ENCODE results near the gene DGUOK.

Gene DGUOK

GRCh38 chr2:73976803-73977202 is 50.1 kb downstream of the DGUOK start:
- Histone ChIP-seq H2BK120ac (ENCODE audit: low read depth, low read length) (no peak overlapping the region), H2BK15ac (ENCODE audit: low read length) (no peak overlapping the region), H3K27me3 (ENCODE audit: control insufficient read depth in 3 of 3, insufficient read depth in 3 of 3, low read depth in 1 of 3, low read length in 3 of 3) (peaks cover 7 to 34% (median 15%) of the 10 kb centered on the region in 3 experiments), H4K8ac (ENCODE audit: low read depth, low read length) (no peak overlapping the region), H3K4me3 (ENCODE audit: low read length in 2 of 2) (no peak overlapping the region), H3K23ac (ENCODE audit: low read depth, low read length, poor library complexity) (no peak overlapping the region), H2AFZ (ENCODE audit: low read length) (no peak overlapping the region), H3K36me3 (replicated peaks in 1 of 2; ENCODE audit: control insufficient read depth in 2 of 2, insufficient read depth in 2 of 2, low read length in 2 of 2) (no peaks in the 10 kb centered on the region), H2BK5ac (ENCODE audit: low read length) (no peak overlapping the region), H3K18ac (ENCODE audit: low read length) (no peak overlapping the region), H3K9ac (ENCODE audit: low read depth, low read length, poor library complexity) (no peak overlapping the region), H3K4me2 (ENCODE audit: insufficient read depth, low read length, poor library complexity, severe bottlenecking) (no peak overlapping the region), H3K4ac (ENCODE audit: low read length) (no peak overlapping the region), H3K27ac (replicated peaks; ENCODE audit: low read length) (no peak overlapping the region), H2AK5ac (ENCODE audit: low read depth, low read length) (no peak overlapping the region), H3K9me3 (replicated peaks in 1 of 2; ENCODE audit: control insufficient read depth in 2 of 2, insufficient read depth in 1 of 2, low read depth in 1 of 2, low read length in 2 of 2) (no peaks in the 10 kb centered on the region), H3K4me1 (ENCODE audit: control insufficient read depth in 2 of 2, insufficient read depth in 1 of 2, low read depth in 1 of 2, low read length in 2 of 2) (peaks cover 4% of the 10 kb centered on the region in 2 donors), H3K14ac (ENCODE audit: low read length) (no peak overlapping the region), H3K79me1 (ENCODE audit: low read depth, low read length) (no peaks in the 10 kb centered on the region), H2BK12ac (ENCODE audit: low read length) (no peak overlapping the region), H4K91ac (ENCODE audit: low read depth, low read length, poor library complexity) (no peak overlapping the region)
- WGBS, 2 donors (ENCODE audit: extremely low coverage in 2 of 2, insufficient read length in 2 of 2, insufficient replicate concordance in 1 of 2) = no CpG with 5 or more reads among the region's 1 CpG
- no peak for DNase-seq (ENCODE audit: low spot score)

GRCh38 chr2:73977466-73977865 is 50.8 kb downstream of the DGUOK start:
- no peaks in the 10 kb centered on the region for H3K9me3 ChIP-seq (replicated peaks in 1 of 2; ENCODE audit: control insufficient read depth in 2 of 2, insufficient read depth in 1 of 2, low read depth in 1 of 2, low read length in 2 of 2)
- no peak overlapping the region for H2AK5ac ChIP-seq (ENCODE audit: low read depth, low read length)
- peaks cover 4 to 6% of the 10 kb centered on the region in 2 donors for H3K4me1 ChIP-seq (ENCODE audit: control insufficient read depth in 2 of 2, insufficient read depth in 1 of 2, low read depth in 1 of 2, low read length in 2 of 2)
- peaks cover 9 to 41% (median 10%) of the 10 kb centered on the region in 3 experiments for H3K27me3 ChIP-seq (ENCODE audit: control insufficient read depth in 3 of 3, insufficient read depth in 3 of 3, low read depth in 1 of 3, low read length in 3 of 3)
- DNase-seq (ENCODE audit: low spot score) = no peak
- no peak overlapping the region for H2BK15ac ChIP-seq (ENCODE audit: low read length)
- no peak overlapping the region for H3K4ac ChIP-seq (ENCODE audit: low read length)
- no CpG with 5 or more reads among the region's 2 CpGs for WGBS, 2 donors (ENCODE audit: extremely low coverage in 2 of 2, insufficient read length in 2 of 2, insufficient replicate concordance in 1 of 2)
- H3K18ac ChIP-seq (ENCODE audit: low read length) = no peak overlapping the region
- no peak overlapping the region for H2BK120ac ChIP-seq (ENCODE audit: low read depth, low read length)
- no peak overlapping the region for H3K23ac ChIP-seq (ENCODE audit: low read depth, low read length, poor library complexity)
- H3K14ac ChIP-seq (ENCODE audit: low read length) = no peak overlapping the region
- no peak overlapping the region for H3K4me3 ChIP-seq (ENCODE audit: low read length in 2 of 2)
- no peaks in the 10 kb centered on the region for H3K36me3 ChIP-seq (replicated peaks in 1 of 2; ENCODE audit: control insufficient read depth in 2 of 2, insufficient read depth in 2 of 2, low read length in 2 of 2)
- H2AFZ ChIP-seq (ENCODE audit: low read length) = no peak overlapping the region
- H4K91ac ChIP-seq (ENCODE audit: low read depth, low read length, poor library complexity) = no peak overlapping the region
- no peaks in the 10 kb centered on the region for H3K79me1 ChIP-seq (ENCODE audit: low read depth, low read length)
- no peak overlapping the region for H3K4me2 ChIP-seq (ENCODE audit: insufficient read depth, low read length, poor library complexity, severe bottlenecking)
- H2BK5ac ChIP-seq (ENCODE audit: low read length) = no peak overlapping the region
- H3K9ac ChIP-seq (ENCODE audit: low read depth, low read length, poor library complexity) = no peak overlapping the region
- no peak overlapping the region for H2BK12ac ChIP-seq (ENCODE audit: low read length)
- no peak overlapping the region for H3K27ac ChIP-seq (replicated peaks; ENCODE audit: low read length)
- no peak overlapping the region for H4K8ac ChIP-seq (ENCODE audit: low read depth, low read length)

GRCh38 chr2:73979021-73979420 is 52.3 kb downstream of the DGUOK start:
- no peak overlapping the region for H4K8ac ChIP-seq (ENCODE audit: low read depth, low read length)
- H2AFZ ChIP-seq (ENCODE audit: low read length) = no peak overlapping the region
- H3K18ac ChIP-seq (ENCODE audit: low read length) = no peak overlapping the region
- WGBS, 2 donors (ENCODE audit: extremely low coverage in 2 of 2, insufficient read length in 2 of 2, insufficient replicate concordance in 1 of 2) = no CpG with 5 or more reads among the region's 5 CpGs
- H3K4me2 ChIP-seq (ENCODE audit: insufficient read depth, low read length, poor library complexity, severe bottlenecking) = no peak overlapping the region
- H2BK12ac ChIP-seq (ENCODE audit: low read length) = no peak overlapping the region
- H3K9ac ChIP-seq (ENCODE audit: low read depth, low read length, poor library complexity) = no peak overlapping the region
- no peaks in the 10 kb centered on the region for H3K9me3 ChIP-seq (replicated peaks in 1 of 2; ENCODE audit: control insufficient read depth in 2 of 2, insufficient read depth in 1 of 2, low read depth in 1 of 2, low read length in 2 of 2)
- DNase-seq (ENCODE audit: low spot score) = no peak
- no peak overlapping the region for H3K14ac ChIP-seq (ENCODE audit: low read length)
- no peak overlapping the region for H4K91ac ChIP-seq (ENCODE audit: low read depth, low read length, poor library complexity)
- H3K79me1 ChIP-seq (ENCODE audit: low read depth, low read length) = no peaks in the 10 kb centered on the region
- no peak overlapping the region for H2BK15ac ChIP-seq (ENCODE audit: low read length)
- H3K4me3 ChIP-seq (ENCODE audit: low read length in 2 of 2) = no peak overlapping the region
- H3K36me3 ChIP-seq (replicated peaks in 1 of 2; ENCODE audit: control insufficient read depth in 2 of 2, insufficient read depth in 2 of 2, low read length in 2 of 2) = no peaks in the 10 kb centered on the region
- H3K4ac ChIP-seq (ENCODE audit: low read length) = no peak overlapping the region
- no peak overlapping the region for H2BK5ac ChIP-seq (ENCODE audit: low read length)
- H2BK120ac ChIP-seq (ENCODE audit: low read depth, low read length) = no peak overlapping the region
- H3K4me1 ChIP-seq (ENCODE audit: control insufficient read depth in 2 of 2, insufficient read depth in 1 of 2, low read depth in 1 of 2, low read length in 2 of 2) = peaks cover 10 to 12% of the 10 kb centered on the region in 2 donors
- H3K23ac ChIP-seq (ENCODE audit: low read depth, low read length, poor library complexity) = no peak overlapping the region
- H2AK5ac ChIP-seq (ENCODE audit: low read depth, low read length) = no peak overlapping the region
- peaks cover 2 to 54% (median 12%) of the 10 kb centered on the region in 3 experiments for H3K27me3 ChIP-seq (ENCODE audit: control insufficient read depth in 3 of 3, insufficient read depth in 3 of 3, low read depth in 1 of 3, low read length in 3 of 3)
- no peak overlapping the region for H3K27ac ChIP-seq (replicated peaks; ENCODE audit: low read length)

DNA sequence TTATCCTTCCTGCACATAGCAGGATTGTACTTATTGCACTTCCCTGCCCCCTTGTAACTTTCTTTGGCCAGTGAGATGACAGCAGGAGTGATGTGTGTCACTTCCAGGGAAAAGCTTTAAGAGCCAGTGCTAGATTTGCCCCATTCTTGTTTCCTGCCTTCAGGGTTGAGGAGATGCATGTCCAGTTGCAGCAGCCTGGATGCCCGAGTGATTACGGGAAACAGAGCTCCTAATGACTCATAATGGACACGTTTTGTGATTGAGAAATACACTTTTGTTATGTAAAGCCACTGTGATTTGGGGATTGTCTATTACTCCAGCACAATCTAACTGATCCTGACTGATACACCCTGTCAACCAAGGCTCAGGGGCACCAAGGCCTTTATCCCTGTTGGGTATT is 53.0 kb downstream of the DGUOK start:
- H3K18ac ChIP-seq (ENCODE audit: low read length) = no peak overlapping the region
- no peak for DNase-seq (ENCODE audit: low spot score)
- H2BK120ac ChIP-seq (ENCODE audit: low read depth, low read length) = no peak overlapping the region
- H3K9ac ChIP-seq (ENCODE audit: low read depth, low read length, poor library complexity) = no peak overlapping the region
- no peak overlapping the region for H3K4me2 ChIP-seq (ENCODE audit: insufficient read depth, low read length, poor library complexity, severe bottlenecking)
- no peak overlapping the region for H3K14ac ChIP-seq (ENCODE audit: low read length)
- no peak overlapping the region for H2BK15ac ChIP-seq (ENCODE audit: low read length)
- no peak overlapping the region for H2BK12ac ChIP-seq (ENCODE audit: low read length)
- no peak overlapping the region for H2BK5ac ChIP-seq (ENCODE audit: low read length)
- H3K4me1 ChIP-seq (ENCODE audit: control insufficient read depth in 2 of 2, insufficient read depth in 1 of 2, low read depth in 1 of 2, low read length in 2 of 2) = peaks cover 10 to 12% of the 10 kb centered on the region in 2 donors
- H2AK5ac ChIP-seq (ENCODE audit: low read depth, low read length) = no peak overlapping the region
- H4K91ac ChIP-seq (ENCODE audit: low read depth, low read length, poor library complexity) = no peak overlapping the region
- no peak overlapping the region for H3K27ac ChIP-seq (replicated peaks; ENCODE audit: low read length)
- H3K4me3 ChIP-seq (ENCODE audit: low read length in 2 of 2) = no peak overlapping the region
- peaks cover 2 to 57% (median 12%) of the 10 kb centered on the region in 3 experiments for H3K27me3 ChIP-seq (ENCODE audit: control insufficient read depth in 3 of 3, insufficient read depth in 3 of 3, low read depth in 1 of 3, low read length in 3 of 3)
- no peak overlapping the region for H3K4ac ChIP-seq (ENCODE audit: low read length)
- WGBS, 2 donors (ENCODE audit: extremely low coverage in 2 of 2, insufficient read length in 2 of 2, insufficient replicate concordance in 1 of 2) = no CpG with 5 or more reads among the region's 3 CpGs
- H3K36me3 ChIP-seq (replicated peaks in 1 of 2; ENCODE audit: control insufficient read depth in 2 of 2, insufficient read depth in 2 of 2, low read length in 2 of 2) = no peaks in the 10 kb centered on the region
- H2AFZ ChIP-seq (ENCODE audit: low read length) = no peak overlapping the region
- H4K8ac ChIP-seq (ENCODE audit: low read depth, low read length) = no peak overlapping the region
- no peaks in the 10 kb centered on the region for H3K9me3 ChIP-seq (replicated peaks in 1 of 2; ENCODE audit: control insufficient read depth in 2 of 2, insufficient read depth in 1 of 2, low read depth in 1 of 2, low read length in 2 of 2)
- H3K23ac ChIP-seq (ENCODE audit: low read depth, low read length, poor library complexity) = no peak overlapping the region
- H3K79me1 ChIP-seq (ENCODE audit: low read depth, low read length) = no peaks in the 10 kb centered on the region
